T47D (cell line): ENCODE results near the gene HOXC5.
"Not testable (repeated sequence)": the region's sequence is repeated elsewhere in the genome, so short reads cannot be mapped to it uniquely, and the experiment has no call there.

Source experiments
- DNase-seq, 2 experiments: peaks; one replicate each; pipeline versions ENCODE4 v3.0.0 to v3.0.0-alpha.2; 2011 to 2012; ENCODE audit warnings: low read depth in 1 of 2, low spot score in 1 of 2
- JUND ChIP-seq: IDR thresholded peaks from 2 replicates; pipeline ENCODE4 v1.6.1; 2012; ENCODE audit warnings: low read depth
- in situ Hi-C: cut with HindIII; loops from 2 replicates; pipeline ENCODE4 v1.10.0; 2016; ENCODE audit warnings: low sequenced_read_pairs, low pct_unique_long_range_greater_than_20kb

Gene HOXC5

GRCh38 chr12:54056110-54056509 is 23.3 kb downstream of the HOXC5 start:
- TF ChIP-seq JUND, result no peak
- no peak for DNase-seq
- in situ Hi-C loops, result no loop called here

- TF ChIP-seq JUND, result no peak
- in situ Hi-C loops, result no loop called here
- DNase-seq, result no peak
Observed at GRCh38 chr12:54058128-54058768, 25.4 kb downstream of the HOXC5 start.

- no peak for DNase-seq
- in situ Hi-C loops, result no loop called here
- no peak for TF ChIP-seq JUND
Observed at GRCh38 chr12:54059668-54060067, 26.8 kb downstream of the HOXC5 start.

GRCh38 chr12:54060174-54060974 is 27.5 kb downstream of the HOXC5 start:
- in situ Hi-C loops, result no loop called here
- DNase-seq, result no peak
- no peak for TF ChIP-seq JUND

GRCh38 chr12:54060975-54061778 is 28.3 kb downstream of the HOXC5 start:
- TF ChIP-seq JUND, result no peak
- in situ Hi-C loops, result no loop called here
- no peak for DNase-seq

GRCh38 chr12:54065677-54066076 is 32.8 kb downstream of the HOXC5 start:
- no peak for DNase-seq
- in situ Hi-C loops, result no loop called here
- no peak for TF ChIP-seq JUND

- in situ Hi-C loops, result no loop called here
- DNase-seq, result no peak
- no peak for TF ChIP-seq JUND
Observed at GRCh38 chr12:54066408-54066807, 33.6 kb downstream of the HOXC5 start.

GRCh38 chr12:54068418-54069070 is 35.7 kb downstream of the HOXC5 start:
- DNase-seq, result no peak
- no peak for TF ChIP-seq JUND
- in situ Hi-C loops, result no loop called here

GRCh38 chr12:54071942-54072341 is 39.1 kb downstream of the HOXC5 start:
- in situ Hi-C loops, result no loop called here
- no peak for DNase-seq
- no peak for TF ChIP-seq JUND

GRCh38 chr12:54074308-54074707 is 41.5 kb downstream of the HOXC5 start:
- in situ Hi-C loops, result no loop called here
- no peak for DNase-seq
- no peak for TF ChIP-seq JUND

- in situ Hi-C loops, result no loop called here
- DNase-seq, result no peak
- TF ChIP-seq JUND, result no peak
Observed at GRCh38 chr12:54075409-54075808, 42.6 kb downstream of the HOXC5 start.

- no peak for DNase-seq
- in situ Hi-C loops, result no loop called here
- TF ChIP-seq JUND, result no peak
Observed at GRCh38 chr12:54075974-54076373, 43.1 kb downstream of the HOXC5 start.

- in situ Hi-C loops, DNase-seq: not testable (repeated sequence)
Observed at GRCh38 chr12:54077843-54078242, 45.0 kb downstream of the HOXC5 start.

GRCh38 chr12:54079115-54079514 is 46.3 kb downstream of the HOXC5 start:
- DNase-seq, in situ Hi-C loops: not testable (repeated sequence)

GRCh38 chr12:54080008-54080924 is 47.4 kb downstream of the HOXC5 start:
- in situ Hi-C loops, result not testable (repeated sequence)

GRCh38 chr12:54081053-54081514 is 48.2 kb downstream of the HOXC5 start:
- DNase-seq, in situ Hi-C loops: not testable (repeated sequence)

More at GRCh38 chr12:54080008-54080924, 47.4 kb downstream of the HOXC5 start:
- not testable (repeated sequence) for DNase-seq
